ENCODE results near the gene GPR68. TPM values are rescaled to one million over a fixed set of nuclear protein-coding genes. Genes with fewer than 3 reads are reported as not detected.

GPR68 gene
- total RNA-seq, 1 donor from 2014 or later, result 4.2 TPM

DNA sequence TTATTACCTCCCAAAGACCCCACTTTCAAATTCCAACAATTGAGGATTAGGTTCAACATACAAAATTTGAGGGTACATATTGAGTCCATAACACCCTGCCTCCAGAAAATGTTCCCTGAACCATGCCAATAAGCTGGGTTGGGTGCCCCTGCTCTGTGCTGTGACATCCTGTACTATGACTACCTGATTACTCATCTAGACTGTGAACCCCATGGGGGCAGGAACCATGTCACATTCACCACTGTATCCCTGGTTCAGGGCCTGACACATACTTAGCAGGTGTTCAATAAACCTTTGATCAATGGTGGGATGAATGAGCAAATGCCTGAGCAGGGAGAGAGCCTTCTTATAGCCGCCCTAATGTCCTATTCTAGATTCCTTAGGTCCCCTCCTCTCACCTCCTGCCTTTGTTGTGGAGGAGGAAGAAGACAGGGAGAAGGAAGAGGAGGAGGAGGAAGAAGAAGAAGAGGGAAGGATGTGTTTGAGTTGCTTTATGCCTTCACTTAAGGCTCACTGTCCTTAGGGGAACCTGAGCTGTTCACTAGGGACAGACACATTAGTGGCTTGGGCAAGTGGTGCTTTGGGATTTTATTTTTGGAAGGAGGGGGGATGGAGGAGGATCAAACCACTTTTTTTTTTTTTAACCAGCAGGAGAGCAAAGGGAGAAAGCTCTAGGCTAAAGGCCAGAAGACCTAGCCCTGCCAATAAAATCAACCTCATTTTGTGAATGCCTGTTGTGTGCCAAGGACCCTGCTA is 21.3 kb downstream of the GPR68 start:
- no peak overlapping the region for H3K4me3 ChIP-seq
- H3K27ac ChIP-seq, result no peak overlapping the region
- H3K27me3 ChIP-seq, result no peaks in the 10 kb centered on the region
- H3K4me1 ChIP-seq, result peaks cover 19% of the 10 kb centered on the region
- TF ChIP-seq POLR2AphosphoS5 (IDR thresholded peaks at IDR 0.05; ENCODE audit: insufficient read depth in 1 of 2, low read depth in 1 of 2), result no peak
- TF ChIP-seq POLR2A (IDR thresholded peaks at IDR 0.05), result no peak
- DNase-seq (ENCODE audit: extremely low spot score in 2 of 2), result no peak
- intact Hi-C loops (cut with DNase I), result no loop called here
- H3K36me3 ChIP-seq, result peaks cover 0 to 10% of the 10 kb centered on the region in 2 donors
- no peaks in the 10 kb centered on the region for H3K9me3 ChIP-seq

DNA sequence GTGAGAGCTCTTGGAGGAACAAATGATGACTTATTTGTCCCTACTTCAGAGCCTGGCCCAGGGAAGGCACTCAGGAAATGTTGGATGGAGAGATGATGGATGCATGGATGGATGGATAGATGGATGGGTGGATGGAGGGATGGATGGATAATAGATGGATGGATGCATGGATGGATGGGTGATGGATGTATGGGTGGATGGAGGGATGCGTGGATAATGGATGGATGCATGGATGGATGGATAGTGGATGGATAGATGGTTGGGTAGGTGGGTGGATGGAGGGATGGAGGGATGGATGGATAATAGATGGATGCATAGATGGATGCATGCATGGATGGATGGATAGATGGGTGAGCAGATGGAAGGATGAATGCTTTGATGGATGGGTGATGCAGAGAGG is 23.2 kb downstream of the GPR68 start:
- Histone ChIP-seq H3K9me3 (no peaks in the 10 kb centered on the region), H3K36me3 (peaks cover 0 to 20% of the 10 kb centered on the region in 2 donors), H3K4me1 (peaks cover 19% of the 10 kb centered on the region), H3K27me3 (no peaks in the 10 kb centered on the region), H3K27ac (no peak overlapping the region), H3K4me3 (no peak overlapping the region)
- TF ChIP-seq POLR2AphosphoS5 (IDR thresholded peaks at IDR 0.05; ENCODE audit: insufficient read depth in 1 of 2, low read depth in 1 of 2) (no peak), POLR2A (IDR thresholded peaks at IDR 0.05) (no peak), CTCF (IDR thresholded peaks at IDR 0.05) (no peak)
- intact Hi-C loops (cut with DNase I), result no loop called here
- no peak for DNase-seq (ENCODE audit: extremely low spot score in 2 of 2)

GRCh38 chr14:91220581-91221000 is 23.9 kb downstream of the GPR68 start:
- Histone ChIP-seq H3K4me1 (peaks cover 19% of the 10 kb centered on the region), H3K4me3 (no peak overlapping the region), H3K36me3 (peaks cover 0 to 26% of the 10 kb centered on the region in 2 donors), H3K9me3 (no peaks in the 10 kb centered on the region), H3K27ac (peak overlapping the region; percentile 65), H3K27me3 (no peaks in the 10 kb centered on the region)
- DNase-seq (ENCODE audit: extremely low spot score in 2 of 2), result no peak
- intact Hi-C loops (cut with DNase I), result no loop called here
- TF ChIP-seq POLR2AphosphoS5 (IDR thresholded peaks at IDR 0.05; ENCODE audit: insufficient read depth in 1 of 2, low read depth in 1 of 2), result peak; percentile 52 to 70
- no peak for TF ChIP-seq CTCF (IDR thresholded peaks at IDR 0.05)

DNA sequence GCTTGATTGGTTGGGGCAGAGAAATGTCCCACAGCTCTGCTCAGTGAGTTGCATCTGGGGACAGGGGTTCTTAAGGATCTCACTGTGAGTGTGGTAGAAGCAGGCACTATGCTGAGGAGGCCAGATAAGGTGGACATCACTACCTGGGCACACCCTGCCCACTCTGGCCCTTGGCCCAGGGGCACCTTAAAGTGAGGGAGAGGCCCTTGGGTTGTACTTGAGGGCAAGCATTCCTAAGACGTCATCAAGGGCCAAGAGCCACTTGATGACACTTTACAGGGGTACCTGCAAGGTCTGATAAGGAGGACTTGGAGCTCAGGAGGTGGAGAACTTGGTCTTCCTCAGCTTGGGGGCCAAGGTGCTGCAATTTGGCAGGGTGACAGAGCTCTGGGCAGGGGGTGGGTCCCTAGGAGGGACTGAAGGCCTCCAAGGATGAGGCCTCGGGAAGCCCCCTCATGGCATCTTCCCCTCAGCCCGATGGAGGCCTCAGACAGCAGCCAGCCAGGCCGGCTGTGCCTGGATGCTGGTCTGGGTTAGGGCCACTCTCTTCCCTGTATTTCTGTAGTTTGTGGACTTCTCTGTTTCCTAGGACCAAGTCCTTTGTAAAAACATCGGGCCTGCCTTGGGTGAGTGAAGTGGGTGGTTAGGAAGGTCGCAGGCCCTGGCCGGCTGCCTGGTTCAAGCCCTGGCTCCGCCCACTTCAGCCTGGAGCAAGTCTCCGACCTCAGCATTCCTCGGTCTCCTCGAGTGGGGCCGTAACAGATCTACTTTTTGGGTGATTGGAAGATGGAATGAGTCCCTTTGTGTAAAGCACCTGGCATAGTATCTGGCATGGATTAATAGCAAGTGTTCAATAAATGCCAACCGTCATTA is 24.8 kb downstream of the GPR68 start:
- H3K9me3 ChIP-seq, result no peaks in the 10 kb centered on the region
- H3K4me1 ChIP-seq, result peaks cover 19% of the 10 kb centered on the region
- intact Hi-C loops (cut with DNase I), result no loop called here
- no peak for DNase-seq (ENCODE audit: extremely low spot score in 2 of 2)
- H3K27me3 ChIP-seq, result no peaks in the 10 kb centered on the region
- TF ChIP-seq CTCF (IDR thresholded peaks at IDR 0.05), result no peak
- no peak for TF ChIP-seq POLR2A (IDR thresholded peaks at IDR 0.05)
- no peak for TF ChIP-seq POLR2AphosphoS5 (IDR thresholded peaks at IDR 0.05; ENCODE audit: insufficient read depth in 1 of 2, low read depth in 1 of 2)
- H3K27ac ChIP-seq, result peak overlapping the region; percentile 65
- H3K4me3 ChIP-seq, result no peak overlapping the region
- H3K36me3 ChIP-seq, result peaks cover 0 to 25% of the 10 kb centered on the region in 2 donors

DNA sequence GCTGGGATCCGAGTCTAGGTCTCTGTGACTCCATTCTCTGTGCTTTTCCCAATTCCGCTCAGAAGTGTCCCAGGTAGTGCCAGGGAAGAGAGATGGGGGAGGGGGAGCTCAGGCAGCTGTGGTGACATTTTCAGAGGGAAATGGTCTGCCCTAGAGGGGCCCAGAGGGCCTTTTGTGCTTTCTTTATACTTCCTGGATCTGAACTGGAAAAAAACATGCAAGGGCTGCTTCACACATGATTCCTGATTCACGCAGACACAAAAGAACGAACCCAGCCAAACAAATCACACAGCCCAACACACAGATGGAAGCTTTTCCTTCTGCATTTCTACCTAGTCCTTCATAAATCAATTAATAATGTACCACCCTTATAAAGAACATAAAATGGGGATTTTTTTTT is 26.5 kb downstream of the GPR68 start:
- Histone ChIP-seq H3K27ac (no peak overlapping the region), H3K9me3 (no peaks in the 10 kb centered on the region), H3K27me3 (no peaks in the 10 kb centered on the region), H3K4me3 (no peak overlapping the region), H3K36me3 (peaks cover 0 to 27% of the 10 kb centered on the region in 2 donors), H3K4me1 (peaks cover 19% of the 10 kb centered on the region)
- intact Hi-C loops (cut with DNase I), result no loop called here
- DNase-seq (ENCODE audit: extremely low spot score in 2 of 2), result no peak
- TF ChIP-seq POLR2AphosphoS5 (IDR thresholded peaks at IDR 0.05; ENCODE audit: insufficient read depth in 1 of 2, low read depth in 1 of 2) (no peak), CTCF (IDR thresholded peaks at IDR 0.05) (no peak), POLR2A (IDR thresholded peaks at IDR 0.05) (no peak)

All from vagina (tissue), 2 donors.